Stimulated activated CD4-positive, alpha-beta T cell treated with anti-CD3 and anti-CD28 coated beads, Interleukin-4, amount 100 ng/mL, for 48 hours (primary cell): ENCODE data around the gene SMIM41.

Experiments used
- DNase-seq, 2 donors: peaks; one replicate each; pipeline ENCODE4 v3.0.0-alpha.2; 2020; ENCODE audit warnings: low read depth in 2 of 2

SMIM41 gene

GRCh38 chr12:52079576-52080402, at the start of gene SMIM41:
TSS of gene SMIM41 (plus strand) at chr12:52079704. CDS start at chr12:52079780, 76 bp downstream.
- DNase-seq = no peak

GRCh38 chr12:52032446-52032803, 47.1 kb upstream of the SMIM41 start:
- DNase-seq = no peak

GRCh38 chr12:52032804-52033445, 46.6 kb upstream of the SMIM41 start:
- DNase-seq = peak; percentile 80 to 90

GRCh38 chr12:52033446-52034140, 45.9 kb upstream of the SMIM41 start:
- DNase-seq = no peak

- DNase-seq = no peak
Measured at GRCh38 chr12:52035190-52035589, 44.3 kb upstream of the SMIM41 start.

- DNase-seq = no peak
Measured at GRCh38 chr12:52035926-52036325, 43.6 kb upstream of the SMIM41 start.

- peak; percentile 57 for DNase-seq
Measured at GRCh38 chr12:52036587-52037171, 42.8 kb upstream of the SMIM41 start.

GRCh38 chr12:52037248-52037861, 42.1 kb upstream of the SMIM41 start:
- no peak for DNase-seq

- no peak for DNase-seq
Measured at GRCh38 chr12:52038447-52038846, 41.1 kb upstream of the SMIM41 start.

- DNase-seq = no peak
Measured at GRCh38 chr12:52041035-52041434, 38.5 kb upstream of the SMIM41 start.

- no peak for DNase-seq
Measured at GRCh38 chr12:52041695-52042123, 37.8 kb upstream of the SMIM41 start.

- no peak for DNase-seq
Measured at GRCh38 chr12:52042706-52043385, 36.7 kb upstream of the SMIM41 start.

- DNase-seq = no peak
Measured at GRCh38 chr12:52043386-52044212, 35.9 kb upstream of the SMIM41 start.

GRCh38 chr12:52044292-52044983, 35.1 kb upstream of the SMIM41 start:
- no peak for DNase-seq

- DNase-seq = no peak
Measured at GRCh38 chr12:52045794-52046199, 33.7 kb upstream of the SMIM41 start.

- DNase-seq = no peak
Measured at GRCh38 chr12:52046859-52047258, 32.6 kb upstream of the SMIM41 start.

- no peak for DNase-seq
Measured at GRCh38 chr12:52049286-52049685, 30.2 kb upstream of the SMIM41 start.

- no peak for DNase-seq
Measured at GRCh38 chr12:52049688-52050087, 29.8 kb upstream of the SMIM41 start.

- DNase-seq = no peak
Measured at GRCh38 chr12:52050116-52050757, 29.3 kb upstream of the SMIM41 start.
